WERI-Rb-1 (cell line): Measurements from ENCODE around the gene ATP8A2.

Source experiments
- DNase-seq: peaks from one replicate; pipeline ENCODE4 v3.0.0-alpha.2; 2020
- H3K27ac ChIP-seq: fragments of 250-450 bp; sonication (Bioruptor Pico); 2 replicates; pipeline ENCODE4 v1.5.1; 2020; ENCODE audit warnings: mild to moderate bottlenecking, moderate library complexity
- H3K27me3 ChIP-seq: fragments of 250-450 bp; sonication (Bioruptor Pico); 2 replicates; pipeline ENCODE4 v1.5.1; 2021; ENCODE audit warnings: mild to moderate bottlenecking, low read depth, moderate library complexity; ENCODE audit not compliant: insufficient read depth, severe bottlenecking
- H3K36me3 ChIP-seq: fragments of 250-450 bp; sonication (Bioruptor Pico); 2 replicates; pipeline ENCODE4 v1.5.1; 2020; ENCODE audit warnings: mild to moderate bottlenecking, moderate library complexity
- H3K4me3 ChIP-seq: 2 replicates; pipeline ENCODE4 v1.5.1; 2011; ENCODE audit warnings: low read depth, mild to moderate bottlenecking, control low read depth, low read length
- H3K9me3 ChIP-seq: fragments of 250-450 bp; sonication (Bioruptor Pico); 2 replicates; pipeline ENCODE4 v1.5.1; 2021; ENCODE audit warnings: mild to moderate bottlenecking, moderate library complexity; ENCODE audit not compliant: severe bottlenecking
- TF ChIP-seq, protein P1 (sequence below): IDR thresholded peaks from 2 replicates; pipeline ENCODE4 v1.5.1; 2011; ENCODE audit warnings: low read depth, mild to moderate bottlenecking, control low read depth, inconsistent platforms, low read length

Gene ATP8A2

GRCh38 chr13:25867038-25867437 lies 495.3 kb downstream of the ATP8A2 start:
- Histone ChIP-seq H3K27ac (no peak overlapping the region), H3K36me3 (no peaks in the 10 kb centered on the region), H3K27me3 (no peaks in the 10 kb centered on the region), H3K9me3 (no peaks in the 10 kb centered on the region), H3K4me3 (no peak overlapping the region)
- no peak for DNase-seq
- TF ChIP-seq, protein P1, sequence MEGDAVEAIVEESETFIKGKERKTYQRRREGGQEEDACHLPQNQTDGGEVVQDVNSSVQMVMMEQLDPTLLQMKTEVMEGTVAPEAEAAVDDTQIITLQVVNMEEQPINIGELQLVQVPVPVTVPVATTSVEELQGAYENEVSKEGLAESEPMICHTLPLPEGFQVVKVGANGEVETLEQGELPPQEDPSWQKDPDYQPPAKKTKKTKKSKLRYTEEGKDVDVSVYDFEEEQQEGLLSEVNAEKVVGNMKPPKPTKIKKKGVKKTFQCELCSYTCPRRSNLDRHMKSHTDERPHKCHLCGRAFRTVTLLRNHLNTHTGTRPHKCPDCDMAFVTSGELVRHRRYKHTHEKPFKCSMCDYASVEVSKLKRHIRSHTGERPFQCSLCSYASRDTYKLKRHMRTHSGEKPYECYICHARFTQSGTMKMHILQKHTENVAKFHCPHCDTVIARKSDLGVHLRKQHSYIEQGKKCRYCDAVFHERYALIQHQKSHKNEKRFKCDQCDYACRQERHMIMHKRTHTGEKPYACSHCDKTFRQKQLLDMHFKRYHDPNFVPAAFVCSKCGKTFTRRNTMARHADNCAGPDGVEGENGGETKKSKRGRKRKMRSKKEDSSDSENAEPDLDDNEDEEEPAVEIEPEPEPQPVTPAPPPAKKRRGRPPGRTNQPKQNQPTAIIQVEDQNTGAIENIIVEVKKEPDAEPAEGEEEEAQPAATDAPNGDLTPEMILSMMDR, result no peak

- Histone ChIP-seq H3K27ac (no peak overlapping the region), H3K27me3 (no peaks in the 10 kb centered on the region), H3K9me3 (no peaks in the 10 kb centered on the region), H3K36me3 (no peaks in the 10 kb centered on the region), H3K4me3 (no peak overlapping the region)
- no peak for DNase-seq
- TF ChIP-seq, protein P1, result no peak
Observed at GRCh38 chr13:25868490-25868889, 496.7 kb downstream of the ATP8A2 start.

DNA sequence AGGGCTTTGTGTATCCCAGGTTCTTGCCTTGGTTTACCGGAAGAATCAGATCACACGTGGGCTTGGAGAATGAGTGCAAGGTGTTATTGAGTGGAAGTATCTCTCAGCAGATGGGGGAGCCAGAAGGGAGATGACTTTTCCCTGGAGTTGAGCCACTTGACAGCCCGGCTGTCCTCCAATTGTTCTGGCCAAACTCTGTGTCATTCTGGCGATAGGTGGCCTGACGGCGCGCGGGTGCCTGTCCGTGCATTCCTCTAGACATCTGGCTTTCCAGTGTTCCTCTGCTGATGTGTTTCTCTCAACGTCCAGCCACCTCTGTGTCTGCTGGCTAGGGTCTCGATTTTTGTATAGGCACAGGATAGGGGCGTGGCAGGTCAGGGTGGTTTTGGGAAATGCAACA lies 498.2 kb downstream of the ATP8A2 start:
- TF ChIP-seq, protein P1, result no peak
- DNase-seq, result no peak
- no peak overlapping the region for H3K27ac ChIP-seq
- H3K27me3 ChIP-seq, result no peaks in the 10 kb centered on the region
- H3K9me3 ChIP-seq, result no peaks in the 10 kb centered on the region
- H3K4me3 ChIP-seq, result no peak overlapping the region
- no peaks in the 10 kb centered on the region for H3K36me3 ChIP-seq

GRCh38 chr13:25871389-25872125 lies 499.8 kb downstream of the ATP8A2 start:
- no peak for DNase-seq
- H3K4me3 ChIP-seq, result no peak overlapping the region

DNA sequence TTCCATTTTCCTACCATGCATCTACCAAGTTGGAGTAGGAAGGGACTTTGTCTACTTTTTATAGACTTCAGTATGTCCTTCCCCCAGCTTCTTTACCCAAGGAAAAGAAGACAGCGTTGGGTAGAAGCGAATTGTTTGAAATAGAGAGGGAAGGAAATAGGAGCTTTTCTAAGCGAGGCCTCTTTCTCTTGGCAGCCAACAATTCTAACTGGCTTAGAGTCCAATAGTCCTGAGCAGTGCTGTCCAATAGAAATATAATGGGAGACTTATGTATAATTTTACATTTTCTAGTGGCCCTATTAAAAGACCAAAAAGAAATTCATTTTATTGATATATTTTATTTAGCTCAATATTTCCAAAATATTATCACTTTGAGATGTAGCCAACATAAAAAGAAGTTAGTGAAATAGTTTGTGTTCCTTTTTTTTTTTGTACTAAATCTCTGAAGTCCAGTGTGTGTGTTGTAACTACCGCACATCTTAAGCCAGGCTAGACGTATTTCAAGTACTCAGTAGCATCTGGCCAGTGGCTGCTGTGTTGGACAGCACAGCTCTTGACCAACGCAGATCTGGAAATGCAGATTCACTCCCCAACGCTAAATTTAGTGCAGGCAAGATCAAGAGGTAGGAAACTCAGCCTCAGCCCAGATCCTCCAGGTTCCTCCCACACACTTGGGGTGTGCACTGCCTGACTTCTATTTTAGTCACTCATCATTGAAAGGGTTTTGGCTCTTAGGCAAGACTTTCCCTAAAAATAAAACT lies 500.9 kb downstream of the ATP8A2 start:
- Histone ChIP-seq H3K4me3 (no peak overlapping the region), H3K27ac (no peak overlapping the region), H3K36me3 (no peaks in the 10 kb centered on the region), H3K9me3 (no peaks in the 10 kb centered on the region), H3K27me3 (no peaks in the 10 kb centered on the region)
- TF ChIP-seq, protein P1, result no peak
- DNase-seq, result no peak

More at GRCh38 chr13:25871389-25872125, 499.8 kb downstream of the ATP8A2 start:
- Histone ChIP-seq H3K27ac (no peak overlapping the region), H3K9me3 (no peaks in the 10 kb centered on the region), H3K36me3 (no peaks in the 10 kb centered on the region), H3K27me3 (no peaks in the 10 kb centered on the region)
- TF ChIP-seq, protein P1, result no peak
